ENCODE data around the gene ARL2BP. TPM values are rescaled to one million over a fixed set of nuclear protein-coding genes. Genes with fewer than 3 reads are reported as not detected.

Gene ARL2BP
- total and polyA plus RNA-seq, 2 of the 13 experiments (the other 11 are each of a cell fraction or from before 2014, with no cell fraction given): 64.3 to 67.6 TPM

DNA sequence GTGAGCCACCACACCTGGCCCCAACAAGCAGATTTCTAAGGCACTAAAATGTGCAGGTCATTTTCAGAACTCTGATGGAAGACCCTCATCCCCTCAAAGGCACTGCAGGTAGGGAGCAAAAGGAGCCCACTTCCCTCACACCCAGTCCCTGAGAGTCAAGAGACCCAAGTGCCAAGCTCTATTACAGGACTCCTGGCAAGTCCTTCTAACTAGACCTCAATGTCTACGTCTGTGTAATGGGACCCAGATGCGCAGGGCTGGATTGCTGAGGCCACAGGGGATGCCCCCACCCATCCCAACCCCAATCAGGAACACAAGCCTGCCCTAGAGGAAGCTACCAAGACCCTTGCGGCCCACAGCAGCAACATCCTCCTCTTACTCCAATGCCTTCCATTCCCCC lies 36.7 kb downstream of the ARL2BP start:
- H3K36me3 ChIP-seq (replicated peaks in 1 of 2; ENCODE audit: control insufficient read depth in 1 of 2, insufficient read depth in 2 of 2, low read length in 2 of 2): peaks cover 0 to 3% of the 10 kb centered on the region in 2 experiments; a peak in 1 of 5 replicates
- ChIA-PET POLR2A (interaction anchor here (0.8 to 3.7 kb wide), 7 partner anchors 8 to 101 kb away, joined by 3 to 23 read pairs (median 14); partner anchors contain the start of genes ARL2BP, PSME3IP1 and RSPRY1), CTCF (ENCODE audit: low intra/inter-chr PET ratio, low total read pairs) (no interaction called here)
- TF ChIP-seq ZNF558 (CRISPR knock-in tag; IDR thresholded peaks at IDR 0.05; ENCODE audit: borderline replicate concordance) (no peak), SALL1 (CRISPR knock-in tag; IDR thresholded peaks at IDR 0.05) (no peak), MYC (CRISPR knock-in tag; IDR thresholded peaks at IDR 0.05; ENCODE audit: borderline replicate concordance) (no peak), ZNF629 (CRISPR knock-in tag; conservative IDR thresholded peaks at IDR 0.05) (peak; percentile 81), HDAC1 (CRISPR knock-in tag; IDR thresholded peaks at IDR 0.05) (no peak), HNRNPK (IDR thresholded peaks at IDR 0.05; ENCODE audit: low read depth, low read length, poor library complexity, severe bottlenecking) (no peak), ZKSCAN5 (CRISPR knock-in tag; IDR thresholded peaks at IDR 0.05) (no peak), BRD4 (CRISPR knock-in tag; IDR thresholded peaks at IDR 0.05) (no peak), ZNF24 (IDR thresholded peaks at IDR 0.05) (no peak), ZFP90 (CRISPR knock-in tag; IDR thresholded peaks at IDR 0.05; ENCODE audit: borderline replicate concordance) (0 out of 2 replicates have a peak, but pooled peaks have one; percentile 8), ZNF569 (CRISPR knock-in tag; IDR thresholded peaks at IDR 0.05; ENCODE audit: borderline replicate concordance) (no peak), ZNF367 (CRISPR knock-in tag; IDR thresholded peaks at IDR 0.05; ENCODE audit: borderline replicate concordance) (no peak), SIX4 (CRISPR knock-in tag; IDR thresholded peaks at IDR 0.05) (no peak), ZNF605 (CRISPR knock-in tag; IDR thresholded peaks at IDR 0.05) (0 out of 2 replicates have a peak, but pooled peaks have one; percentile 19), ZNF468 (CRISPR knock-in tag; IDR thresholded peaks at IDR 0.05) (no peak), ZNF513 (CRISPR knock-in tag; conservative IDR thresholded peaks at IDR 0.05) (no peak)
- intact Hi-C loops (cut with micrococcal nuclease; ENCODE audit: unreplicated experiment): loop anchor here (5.0 kb wide), 2 partner anchors 94 to 199 kb away; partner anchors contain the start of genes PSME3IP1 and RSPRY1
- 100% methylated on average over 3 of the region's 3 CpGs for WGBS (ENCODE audit: low lambda C conversion rate)
- no peak for FAIRE-seq
- no peak overlapping the region; a peak in 1 of 6 replicates for H3K4me3 ChIP-seq (replicated peaks in 1 of 3; ENCODE audit: insufficient read depth in 1 of 3, low read depth in 2 of 3, low read length in 3 of 3)
- peak overlapping the region; percentile 78; the same call in 1 of the 2 replicates for H3K9ac ChIP-seq (ENCODE audit: insufficient read depth, low read depth, low read length)
- peaks cover 55% of the 10 kb centered on the region for H3K79me2 ChIP-seq (ENCODE audit: insufficient read depth, low read length)
- in situ Hi-C loops (cut with HindIII; ENCODE audit: extremely low pct_ligation_motif_present, low pct_unique_long_range_greater_than_20kb): loop anchor here (5.0 kb wide), 1 partner anchor 94 kb away; the partner anchor contains the start of genes PSME3IP1 and RSPRY1
- H4K20me1 ChIP-seq (ENCODE audit: insufficient read depth, low read length): no peaks in the 10 kb centered on the region
- H3K9me3 ChIP-seq (ENCODE audit: low read length): no peaks in the 10 kb centered on the region
- H2AFZ ChIP-seq (ENCODE audit: low read length): no peak overlapping the region
- no TSS peak for BruUV-seq (replicated peaks)
- peaks cover 88% of the 10 kb centered on the region for H3K4me1 ChIP-seq (ENCODE audit: insufficient read depth, low read length)
- H3K27me3 ChIP-seq (ENCODE audit: control insufficient read depth in 1 of 2, insufficient read depth in 2 of 2, low read length in 2 of 2): no peaks in the 10 kb centered on the region; a peak in 1 of 5 replicates
- no peak for ATAC-seq
- peak overlapping the region; percentile 89 for H3K4me2 ChIP-seq (ENCODE audit: low read depth, low read length)
- DNase-seq (ENCODE audit: low spot score): no peak
- H3K27ac ChIP-seq (ENCODE audit: extremely low read length, insufficient read depth, low read length): peak overlapping the region; percentile 76
